ENCODE results near the gene SLC34A2. TPM values are rescaled to one million over a fixed set of nuclear protein-coding genes. Genes with fewer than 3 reads are reported as not detected.

The SLC34A2 gene
- total and polyA plus RNA-seq, 10 of the 15 experiments (the other 5 are each of a cell fraction or from before 2014, with no cell fraction given): 0.08 to 0.59 TPM; not detected in 8

- H3K4me1 ChIP-seq (ENCODE audit: control insufficient read depth, insufficient read depth, low read length): peaks cover 4% of the 10 kb centered on the region; the same call in 1 of the 2 replicates
- FAIRE-seq: no peak
- no peak overlapping the region for H3K4me2 ChIP-seq (ENCODE audit: control insufficient read depth, insufficient read depth)
- no TSS peak for BruUV-seq (replicated peaks)
- WGBS (ENCODE audit: insufficient coverage, insufficient replicate concordance, low lambda C conversion rate, missing lambda C conversion rate): 71% methylated on average over 7 of the region's 7 CpGs
- ChIA-PET CTCF (no interaction called here), SMC1A (ENCODE audit: uncharacterized antibody, unreplicated experiment) (no interaction called here), POLR2A (no interaction called here), RAD21 (ENCODE audit: unreplicated experiment) (no interaction called here)
- in situ Hi-C loops (cut with MboI): no loop called here
- H3K36me3 ChIP-seq (ENCODE audit: control insufficient read depth in 2 of 2, insufficient read depth in 2 of 2, low read length in 1 of 2): no peaks in the 10 kb centered on the region
- no peaks in the 10 kb centered on the region for H4K20me1 ChIP-seq (ENCODE audit: control insufficient read depth, insufficient read depth)
- no peak overlapping the region for H3K4me3 ChIP-seq
- intact Hi-C loops (cut with micrococcal nuclease; ENCODE audit: unreplicated experiment): loop anchor here (5.0 kb wide), 1 partner anchor 669 kb away; no protein-coding TSS in a partner anchor
- H3K9me3 ChIP-seq (replicated peaks; ENCODE audit: control insufficient read depth, insufficient read depth, low read length): no peaks in the 10 kb centered on the region
- H3K27ac ChIP-seq (ENCODE audit: control insufficient read depth, insufficient read depth): no peak overlapping the region
- TF ChIP-seq SREBF1 (IDR thresholded peaks at IDR 0.05; ENCODE audit: low read length) (no peak), STAT1 (conservative IDR thresholded peaks at IDR 0.05) (no peak), NFYA (IDR thresholded peaks at IDR 0.05; ENCODE audit: borderline replicate concordance, low read depth, low read length) (no peak), RAD21 (IDR thresholded peaks at IDR 0.05; ENCODE audit: insufficient read depth, low read depth, low read length) (no peak), ASH2L (IDR thresholded peaks at IDR 0.05; ENCODE audit: borderline replicate concordance, low read depth) (no peak), NFIC (IDR thresholded peaks at IDR 0.05; ENCODE audit: low read depth, low read length) (no peak), IRF5 (IDR thresholded peaks at IDR 0.05; ENCODE audit: borderline replicate concordance) (no peak), HSF1 (IDR thresholded peaks at IDR 0.05; ENCODE audit: low read depth, low read length) (no peak), ZSCAN29 (IDR thresholded peaks at IDR 0.05) (no peak), HDAC6 (IDR thresholded peaks at IDR 0.05; ENCODE audit: unreplicated experiment) (no peak), ZBTB11 (CRISPR knock-in tag; IDR thresholded peaks at IDR 0.05) (no peak), TBL1XR1 (IDR thresholded peaks at IDR 0.05; ENCODE audit: low read depth, low read length) (no peak), SKIL (IDR thresholded peaks at IDR 0.05; ENCODE audit: low read depth, poor library complexity, severe bottlenecking) (no peak)
- no peak overlapping the region for H2AFZ ChIP-seq (ENCODE audit: control insufficient read depth, low read depth, low read length)
- no peaks in the 10 kb centered on the region for H3K79me2 ChIP-seq (ENCODE audit: control insufficient read depth, insufficient read depth, low read length)
- no peak overlapping the region for H3K9ac ChIP-seq (ENCODE audit: control insufficient read depth, insufficient read depth, low read length)
- DNase-seq (ENCODE audit: low read depth, low spot score): no peak
- ATAC-seq: no peak
- H3K27me3 ChIP-seq (replicated peaks in 1 of 2; ENCODE audit: control insufficient read depth in 2 of 2, insufficient read depth in 2 of 2, low read length in 1 of 2): no peaks in the 10 kb centered on the region
Observed at GRCh38 chr4:25725870-25726269, 70.2 kb downstream of the SLC34A2 start.
